HFFc6 (cell line): ENCODE data around the gene TENM4. TPM values are rescaled to one million over a fixed set of nuclear protein-coding genes. Genes with fewer than 3 reads are reported as not detected.

Experiments used
- DNase-seq: peaks from one replicate; pipeline ENCODE4 v3.0.0-alpha.2; 2018
- H3K27ac Mint-ChIP-seq: 2 replicates; pipeline ENCODE4 v1.8.0; 2020; ENCODE audit warnings: mild to moderate bottlenecking, mixed read lengths
- H3K27me3 Mint-ChIP-seq: 2 replicates; pipeline ENCODE4 v1.8.0; 2021; ENCODE audit warnings: mild to moderate bottlenecking, moderate library complexity, mixed read lengths; ENCODE audit not compliant: insufficient read depth
- H3K36me3 Mint-ChIP-seq: 2 replicates; pipeline ENCODE4 v1.8.0; 2021; ENCODE audit warnings: low read depth, mixed read lengths
- H3K4me1 Mint-ChIP-seq: 2 replicates; pipeline ENCODE4 v1.8.0; 2020; ENCODE audit warnings: low read depth, mixed read lengths
- H3K4me3 Mint-ChIP-seq: 2 replicates; pipeline ENCODE4 v1.8.0; 2020; ENCODE audit warnings: mild to moderate bottlenecking, moderate library complexity, mixed read lengths
- H3K9me3 Mint-ChIP-seq: 2 replicates; pipeline ENCODE4 v1.8.0; 2020; ENCODE audit warnings: mild to moderate bottlenecking, mixed read lengths
- CTCF ChIP-seq: fragments of 200-600 bp; sonication (generic); IDR thresholded peaks from 2 replicates; pipeline ENCODE4 v1.5.0; 2021; ENCODE audit warnings: antibody characterized with exemption, mild to moderate bottlenecking
- total RNA-seq, 6 experiments: library from RNA; stranded (reverse); fragmentation: NEBNext Ultra II Directional; extraction: Animal tissue kit (Norgen Biotek cat#: 25700); gene quantifications; 2 replicates in 1 of 6; 3 replicates in 5 of 6; pipeline ENCODE4 v1.2.3, GENCODE V29; 2021

Gene TENM4
- total RNA-seq, 6 experiments from 2014 or later, result 20.9 to 45.5 (median 26.5) TPM

DNA sequence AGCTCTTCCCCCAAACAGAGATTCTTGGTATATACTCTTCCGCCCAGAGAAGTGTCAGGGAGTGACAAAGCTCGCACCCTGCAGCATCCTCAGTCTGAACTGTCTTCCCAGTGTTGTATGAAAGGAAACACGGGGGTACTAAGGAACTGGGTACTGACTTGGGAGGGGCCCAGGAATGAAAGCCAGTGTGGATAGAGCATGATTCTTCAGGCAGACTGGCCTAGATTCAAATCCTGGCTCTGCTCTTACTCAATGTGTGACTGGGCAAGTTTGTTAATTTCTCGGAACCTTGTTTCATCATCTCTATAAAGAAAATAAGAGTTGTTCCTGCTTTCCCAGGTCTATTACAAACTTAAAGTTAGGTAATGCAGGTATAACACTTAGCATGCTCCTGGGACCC, 600.2 kb downstream of the TENM4 start:
- peaks cover 27% of the 10 kb centered on the region for H3K4me1 Mint-ChIP-seq
- no peaks in the 10 kb centered on the region; the same call in 1 of the 2 replicates for H3K36me3 Mint-ChIP-seq
- H3K4me3 Mint-ChIP-seq, result peak overlapping the region; percentile 78
- H3K9me3 Mint-ChIP-seq, result no peaks in the 10 kb centered on the region
- H3K27ac Mint-ChIP-seq, result peak overlapping the region; percentile 94
- no peaks in the 10 kb centered on the region for H3K27me3 Mint-ChIP-seq
- TF ChIP-seq CTCF, result no peak
- peak; percentile 41 for DNase-seq

DNA sequence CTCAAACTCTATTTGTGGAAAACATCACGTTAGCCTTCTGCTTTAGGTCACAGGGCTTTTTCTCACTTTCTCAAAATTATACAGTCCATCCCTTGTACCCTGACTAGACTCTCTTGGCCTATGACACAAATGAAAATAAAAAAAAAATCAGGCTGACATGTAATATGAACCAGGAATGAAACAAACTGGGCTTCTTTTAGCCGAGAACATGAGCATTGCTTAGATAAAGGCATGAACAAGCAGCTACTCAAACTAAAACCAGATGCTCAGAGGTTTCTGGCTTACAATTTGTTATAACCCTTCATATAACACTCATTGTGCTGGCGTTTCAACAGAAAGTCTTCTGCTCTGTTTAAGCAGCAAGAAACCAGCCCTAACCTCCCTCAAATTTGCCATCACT, 600.6 kb downstream of the TENM4 start:
- no peak for TF ChIP-seq CTCF
- Mint-ChIP-seq H3K36me3 (no peaks in the 10 kb centered on the region; the same call in 1 of the 2 replicates), H3K4me3 (peak overlapping the region; percentile 78), H3K4me1 (peaks cover 27% of the 10 kb centered on the region), H3K9me3 (no peaks in the 10 kb centered on the region), H3K27ac (peak overlapping the region; percentile 94), H3K27me3 (no peaks in the 10 kb centered on the region)
- DNase-seq, result peak; percentile 62

DNA sequence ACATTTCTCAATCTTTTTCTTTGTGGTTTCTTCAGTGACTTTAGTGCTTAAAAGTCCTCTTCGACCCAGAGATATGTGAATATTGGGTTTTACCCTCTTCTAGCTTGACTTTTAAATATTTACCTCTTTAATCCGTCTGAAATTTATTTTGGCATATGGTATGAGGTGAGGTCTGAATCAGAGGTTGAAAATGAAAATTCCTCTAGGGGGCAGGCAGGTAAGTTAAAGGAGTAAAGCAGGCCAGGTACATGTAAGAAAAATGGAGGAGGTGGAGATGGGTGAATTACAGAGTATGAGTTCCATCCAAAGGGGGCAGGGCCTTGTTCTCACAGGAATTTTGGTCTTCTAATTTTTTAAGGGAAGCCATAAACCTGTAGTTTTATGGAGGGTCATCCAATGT, 602.4 kb downstream of the TENM4 start:
- Mint-ChIP-seq H3K27ac (no peak overlapping the region), H3K4me1 (peaks cover 27% of the 10 kb centered on the region), H3K9me3 (no peaks in the 10 kb centered on the region), H3K27me3 (no peaks in the 10 kb centered on the region), H3K36me3 (no peaks in the 10 kb centered on the region; the same call in 1 of the 2 replicates), H3K4me3 (no peak overlapping the region)
- peak; percentile 33 for TF ChIP-seq CTCF
- no peak for DNase-seq

GRCh38 chr11:78835646-78836045, 605.2 kb downstream of the TENM4 start:
- no peak overlapping the region for H3K4me3 Mint-ChIP-seq
- peaks cover 17% of the 10 kb centered on the region for H3K4me1 Mint-ChIP-seq
- no peaks in the 10 kb centered on the region; the same call in 1 of the 2 replicates for H3K36me3 Mint-ChIP-seq
- no peaks in the 10 kb centered on the region for H3K9me3 Mint-ChIP-seq
- no peak for TF ChIP-seq CTCF
- H3K27ac Mint-ChIP-seq, result no peak overlapping the region
- no peaks in the 10 kb centered on the region; the same call in 1 of the 2 replicates for H3K27me3 Mint-ChIP-seq
- DNase-seq, result no peak

GRCh38 chr11:78834886-78835285, 605.9 kb downstream of the TENM4 start:
- no peak for DNase-seq
- no peak for TF ChIP-seq CTCF
- Mint-ChIP-seq H3K36me3 (no peaks in the 10 kb centered on the region; the same call in 1 of the 2 replicates), H3K27me3 (no peaks in the 10 kb centered on the region; the same call in 1 of the 2 replicates), H3K9me3 (no peaks in the 10 kb centered on the region), H3K4me1 (peaks cover 10% of the 10 kb centered on the region), H3K27ac (no peak overlapping the region), H3K4me3 (no peak overlapping the region)

- no peaks in the 10 kb centered on the region; the same call in 1 of the 2 replicates for H3K27me3 Mint-ChIP-seq
- TF ChIP-seq CTCF, result no peak
- no peak overlapping the region for H3K4me3 Mint-ChIP-seq
- no peaks in the 10 kb centered on the region for H3K9me3 Mint-ChIP-seq
- no peak overlapping the region for H3K27ac Mint-ChIP-seq
- no peaks in the 10 kb centered on the region; the same call in 1 of the 2 replicates for H3K36me3 Mint-ChIP-seq
- H3K4me1 Mint-ChIP-seq, result 0 out of 2 replicates have a peak, but pooled peaks cover 5% of the 10 kb centered on the region
- DNase-seq, result no peak
These were observed 607.6 kb downstream of the TENM4 start for GRCh38 chr11:78833237-78833636.
